GM18511 (cell line): ENCODE results near the gene CYP27B1.

Source experiments
- ATAC-seq: cut with Tn5 transposase; IDR thresholded peaks from one replicate; pipeline ENCODE4 v1.9.1; 2021; ENCODE audit warnings: mild to moderate bottlenecking, moderate library complexity; ENCODE audit not compliant: unreplicated experiment

Gene CYP27B1

DNA sequence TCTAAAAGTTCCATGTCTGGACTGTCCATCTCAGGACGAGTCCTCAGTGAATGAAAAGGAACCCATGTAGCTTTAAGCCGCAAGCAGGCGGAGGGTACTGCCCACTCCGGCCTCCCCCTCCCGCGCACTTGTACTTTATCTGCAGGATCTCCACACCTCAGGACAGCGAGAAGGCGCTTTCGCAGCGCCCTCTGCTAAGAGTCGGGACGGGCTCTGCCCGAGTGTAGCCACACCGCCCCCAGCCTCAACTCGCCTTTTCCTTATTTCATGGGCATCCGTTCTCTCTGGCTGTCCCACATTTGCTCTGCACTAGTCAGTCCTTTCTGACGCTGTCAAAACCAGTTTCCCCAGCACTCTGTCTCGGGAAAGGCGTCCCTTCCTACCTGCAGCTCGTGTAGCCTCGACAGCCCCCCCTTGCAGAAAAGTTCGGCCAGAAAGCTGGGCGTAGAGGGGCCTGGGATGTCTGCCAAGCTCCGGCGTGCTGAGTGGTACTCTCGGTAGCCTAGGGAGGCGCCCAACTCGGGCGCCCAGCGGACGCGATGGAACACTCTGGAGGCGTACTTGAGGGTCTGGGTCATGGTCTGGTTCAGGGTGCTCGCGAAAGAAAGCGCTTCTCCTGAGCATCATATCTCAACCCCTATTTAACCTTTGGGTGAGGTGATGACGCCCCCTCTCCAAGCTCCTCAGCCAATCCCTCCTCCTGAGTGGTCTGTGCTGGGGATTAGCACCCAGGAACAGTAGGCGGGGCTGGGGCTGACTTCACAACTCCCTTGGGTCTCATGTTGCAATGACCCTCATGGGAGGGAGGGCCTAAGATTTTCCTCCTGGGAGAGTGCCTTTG, at the start of gene CYP27B1:
TSS of gene CYP27B1 (minus strand) at position 615 of the 841 bp plus-strand sequence. CDS start at position 578, 37 bp downstream.
- ATAC-seq: no peak

DNA sequence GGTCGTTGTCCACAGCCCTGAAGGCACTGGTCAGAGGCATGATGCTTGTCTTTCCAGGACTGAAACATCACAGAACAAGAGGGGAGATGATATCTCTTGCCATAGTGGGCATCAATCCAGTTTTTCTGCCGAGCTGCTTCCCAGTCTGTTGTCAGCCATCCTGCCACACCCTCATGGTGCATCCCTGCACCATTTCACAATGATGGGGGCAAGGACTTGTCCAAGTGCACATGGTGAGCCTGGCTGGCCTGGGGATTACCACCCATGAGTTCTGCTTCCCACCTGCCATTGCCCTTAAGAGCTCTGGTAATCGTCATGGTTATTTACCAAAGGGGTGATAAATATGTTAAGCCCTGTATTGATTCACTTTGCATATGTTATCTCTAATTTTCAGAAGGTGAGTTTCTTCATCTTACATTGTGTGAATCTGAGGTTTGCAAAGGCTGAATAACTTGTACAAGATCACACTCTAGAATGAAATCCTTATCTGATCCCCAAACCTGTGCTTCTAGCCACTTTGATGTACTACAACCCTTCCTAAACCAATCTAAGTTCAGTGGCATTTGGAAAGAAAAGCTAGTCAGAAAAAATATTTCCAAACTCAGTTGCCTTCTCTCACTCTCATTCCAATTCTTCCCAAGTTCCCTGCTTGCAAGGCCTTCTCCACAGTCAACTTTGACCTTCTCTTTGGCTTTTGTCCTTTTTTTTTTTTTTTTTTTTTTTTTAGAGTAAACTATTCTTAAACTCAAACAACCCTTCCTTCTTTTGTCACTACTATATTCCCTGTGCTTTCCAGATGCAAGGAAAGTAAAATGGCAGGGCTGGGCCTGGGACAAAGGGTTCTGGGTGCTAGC, 49.4 kb upstream of the CYP27B1 start:
- ATAC-seq: no peak

GRCh38 chr12:57815177-57816000, 48.5 kb upstream of the CYP27B1 start:
- no peak for ATAC-seq

GRCh38 chr12:57813971-57814772, 47.3 kb upstream of the CYP27B1 start:
- ATAC-seq: no peak

DNA sequence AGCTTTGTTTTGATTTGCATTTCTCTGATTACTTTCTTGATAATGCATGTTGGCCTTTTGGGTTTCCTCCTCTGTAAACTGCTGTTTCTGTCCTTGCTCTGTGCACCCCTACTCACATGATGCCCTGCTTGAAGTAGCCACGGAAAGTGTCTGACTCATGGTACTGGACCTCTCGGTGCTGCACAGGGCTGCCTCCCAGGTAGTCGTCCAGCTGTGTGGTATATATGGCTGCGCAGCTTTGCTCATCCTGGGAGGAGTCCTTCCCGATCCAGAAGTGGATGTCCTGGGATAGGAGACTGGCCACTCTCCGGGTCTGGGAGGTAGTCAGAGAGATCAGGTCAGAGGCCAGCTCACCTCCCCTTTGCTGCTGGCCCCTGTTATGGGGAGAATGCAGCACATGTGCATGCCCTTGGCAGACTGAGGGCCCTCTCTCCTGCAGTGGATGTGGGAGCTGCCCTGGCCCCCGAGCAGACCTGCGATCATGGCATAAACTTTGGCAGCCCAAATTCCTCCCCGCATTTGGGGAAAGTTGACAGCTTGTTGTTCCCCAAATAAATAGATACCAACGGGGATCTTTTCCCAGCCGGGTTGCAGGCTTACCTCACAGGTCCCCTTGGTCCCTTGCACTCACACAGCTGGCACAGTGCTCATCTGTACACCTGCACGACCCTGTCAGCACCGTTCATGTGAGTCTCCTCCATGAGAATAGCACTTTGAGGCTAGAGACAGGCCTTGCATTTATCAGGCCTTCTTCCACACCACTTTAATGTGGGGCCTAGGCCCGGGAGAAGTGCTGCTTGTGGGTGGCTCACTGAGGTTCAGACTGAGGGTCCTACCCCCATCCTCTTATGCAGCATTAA, 46.5 kb upstream of the CYP27B1 start:
- ATAC-seq: no peak

DNA sequence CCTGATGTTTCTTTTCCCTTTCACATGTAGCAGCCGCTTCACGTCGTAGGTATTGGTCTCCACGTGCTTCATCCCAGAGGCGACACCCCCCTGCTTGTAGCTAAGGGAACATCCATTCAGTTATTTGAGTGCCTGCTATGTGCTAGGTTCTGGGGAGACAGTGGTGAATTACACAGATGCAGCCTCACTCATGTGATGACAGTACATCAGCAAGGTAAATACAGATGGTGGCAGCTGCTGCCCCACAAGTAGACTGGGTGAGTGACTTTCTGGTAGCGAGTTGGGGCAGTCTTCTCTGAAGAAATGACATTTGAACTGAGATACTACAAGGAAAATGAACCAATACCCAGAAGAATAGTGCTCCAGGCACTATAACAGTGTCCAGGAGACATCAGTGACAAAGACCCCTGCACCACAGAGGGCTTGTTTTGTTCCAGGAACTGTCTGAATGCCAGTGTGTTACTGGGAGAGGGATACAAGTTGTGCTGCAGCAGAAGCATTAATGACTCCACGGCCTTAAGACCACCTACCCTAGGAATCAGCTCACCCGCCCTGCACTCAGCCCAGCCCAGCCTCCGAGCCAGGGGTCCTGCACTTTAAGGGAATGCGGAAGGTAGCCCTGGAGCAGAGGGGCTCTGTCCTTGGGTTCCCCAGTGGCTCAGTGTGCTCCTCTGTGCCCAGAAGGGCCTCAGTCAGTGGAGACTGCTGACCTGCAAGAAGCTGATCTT, 44.3 kb upstream of the CYP27B1 start:
- ATAC-seq: no peak

DNA sequence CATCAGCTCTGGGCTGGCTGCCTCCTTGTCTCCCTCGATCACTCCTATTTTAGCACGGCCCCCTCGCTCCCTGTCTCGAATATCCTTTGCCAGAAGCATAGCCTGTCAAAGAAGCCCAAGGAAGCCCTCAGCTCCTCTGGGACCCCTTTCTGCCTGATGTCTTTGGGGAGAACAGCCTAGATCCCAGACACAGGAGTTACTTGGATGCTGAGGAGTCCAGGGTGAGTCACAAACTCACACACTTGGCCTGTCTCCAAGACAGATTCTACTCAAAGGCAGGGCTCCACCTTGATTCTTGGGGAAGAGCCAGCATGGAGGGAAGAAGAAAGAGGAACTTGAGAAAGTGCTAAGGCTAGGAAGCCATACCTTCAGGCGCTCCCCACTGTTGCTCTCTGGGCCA, 43.6 kb upstream of the CYP27B1 start:
- no peak for ATAC-seq

GRCh38 chr12:57809425-57809824, 42.5 kb upstream of the CYP27B1 start:
- no peak for ATAC-seq

DNA sequence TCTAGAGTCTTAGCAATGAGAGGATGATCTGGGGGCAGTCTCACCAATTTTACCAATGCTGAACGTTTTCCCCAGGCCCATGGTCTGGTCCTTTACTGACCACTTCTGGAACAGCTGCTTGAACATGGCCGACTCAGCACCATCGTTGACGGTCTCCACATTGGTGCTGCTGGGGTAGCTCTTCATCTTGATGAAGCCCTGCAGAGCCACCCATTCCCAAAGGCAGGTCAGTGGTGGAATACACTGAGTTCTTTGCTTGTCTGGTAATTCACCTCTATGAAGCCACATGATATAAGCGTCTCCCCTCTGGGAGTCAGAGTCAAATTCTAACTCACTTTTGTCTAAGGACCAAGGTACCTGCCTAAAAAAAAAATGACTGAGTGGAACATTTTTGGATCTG, 41.5 kb upstream of the CYP27B1 start:
- no peak for ATAC-seq

GRCh38 chr12:57807285-57807684, 40.4 kb upstream of the CYP27B1 start:
- ATAC-seq: no peak

GRCh38 chr12:57806677-57807076, 39.8 kb upstream of the CYP27B1 start:
- ATAC-seq: no peak

DNA sequence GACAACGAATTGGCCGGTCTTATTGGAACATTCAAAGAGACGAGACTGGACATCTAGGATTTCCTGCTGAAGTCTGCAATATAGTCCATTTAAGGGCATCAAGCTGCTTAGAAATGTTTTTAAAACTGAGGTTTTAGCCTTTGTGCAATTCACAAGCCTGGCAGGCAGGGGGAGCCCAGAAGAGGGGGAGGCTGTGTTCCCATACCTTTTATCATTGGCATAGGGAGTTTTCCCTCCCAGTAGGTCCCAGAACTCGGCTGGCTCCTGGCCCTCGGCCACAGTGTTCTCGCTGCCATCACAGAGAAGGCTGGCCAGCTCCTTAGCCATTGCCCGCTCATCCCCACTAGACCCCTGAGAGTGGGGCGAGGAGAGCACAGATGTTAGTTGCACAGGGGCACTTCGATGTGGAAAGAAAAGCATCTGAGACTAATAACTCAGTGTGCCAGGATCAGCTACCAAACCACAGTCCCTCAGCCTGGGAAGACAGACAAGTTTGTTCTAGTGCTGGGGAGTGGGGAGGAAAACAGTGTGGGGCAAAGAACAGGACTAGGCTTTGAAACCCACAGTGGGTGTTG, 36.5 kb upstream of the CYP27B1 start:
- ATAC-seq: no peak

- ATAC-seq: no peak
These were observed 35.7 kb upstream of the CYP27B1 start for GRCh38 chr12:57802607-57803006.

GRCh38 chr12:57800965-57801364, 34.1 kb upstream of the CYP27B1 start:
- ATAC-seq: no peak

- ATAC-seq: no peak
These were observed 31.1 kb upstream of the CYP27B1 start for GRCh38 chr12:57797933-57798332.

DNA sequence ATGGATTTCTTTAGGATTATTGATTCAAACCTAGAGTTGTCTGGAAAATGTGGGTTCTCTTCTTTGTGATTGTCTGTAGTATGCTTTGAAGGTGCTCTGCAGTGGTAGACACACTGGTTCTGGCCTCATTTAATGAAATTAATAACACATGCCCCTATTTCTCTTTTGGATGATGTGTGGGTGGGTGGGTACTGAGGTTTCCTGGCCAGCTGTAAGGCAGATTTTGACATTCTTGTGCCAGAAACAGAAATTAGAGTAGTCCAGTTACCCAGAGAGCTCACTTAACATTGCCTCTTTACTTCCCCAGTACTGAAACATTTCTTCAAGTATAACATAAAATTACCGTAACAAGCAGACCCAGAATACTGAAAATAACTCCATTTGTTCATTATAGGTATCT, 30.1 kb upstream of the CYP27B1 start:
- no peak for ATAC-seq

- ATAC-seq: no peak
These were observed 28.5 kb upstream of the CYP27B1 start for GRCh38 chr12:57795354-57795753.

DNA sequence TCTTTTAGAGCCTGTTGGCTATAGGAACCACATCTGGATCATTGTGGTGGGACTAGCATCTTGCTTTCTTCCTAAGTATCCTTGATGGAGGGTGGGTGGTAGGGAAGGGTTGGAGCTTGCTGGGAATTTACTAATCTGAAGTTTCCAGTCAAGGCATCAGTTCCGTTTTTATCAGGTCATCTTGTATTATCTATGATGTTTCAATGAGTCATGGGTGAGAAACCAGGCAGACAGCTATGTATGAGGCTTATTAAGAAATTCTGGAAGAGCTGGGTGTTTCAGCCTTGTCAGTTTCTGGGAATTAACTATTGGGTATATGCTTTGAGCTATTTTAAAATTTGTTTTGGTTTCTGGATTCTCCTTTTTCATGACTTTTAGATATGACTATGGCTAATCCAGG, 27.0 kb upstream of the CYP27B1 start:
- ATAC-seq: no peak
